ENCODE results near the gene PSMB8.

The PSMB8 gene

GRCh38 chr6:32857156-32857891, 13.5 kb upstream of the PSMB8 start:
- in situ Hi-C loops (cut with HindIII; ENCODE audit: low sequenced_read_pairs): no loop called here

GRCh38 chr6:32855467-32856174, 11.8 kb upstream of the PSMB8 start:
- in situ Hi-C loops (cut with HindIII; ENCODE audit: low sequenced_read_pairs): no loop called here

GRCh38 chr6:32854376-32855178, 10.7 kb upstream of the PSMB8 start:
- in situ Hi-C loops (cut with HindIII; ENCODE audit: low sequenced_read_pairs): no loop called here

DNA sequence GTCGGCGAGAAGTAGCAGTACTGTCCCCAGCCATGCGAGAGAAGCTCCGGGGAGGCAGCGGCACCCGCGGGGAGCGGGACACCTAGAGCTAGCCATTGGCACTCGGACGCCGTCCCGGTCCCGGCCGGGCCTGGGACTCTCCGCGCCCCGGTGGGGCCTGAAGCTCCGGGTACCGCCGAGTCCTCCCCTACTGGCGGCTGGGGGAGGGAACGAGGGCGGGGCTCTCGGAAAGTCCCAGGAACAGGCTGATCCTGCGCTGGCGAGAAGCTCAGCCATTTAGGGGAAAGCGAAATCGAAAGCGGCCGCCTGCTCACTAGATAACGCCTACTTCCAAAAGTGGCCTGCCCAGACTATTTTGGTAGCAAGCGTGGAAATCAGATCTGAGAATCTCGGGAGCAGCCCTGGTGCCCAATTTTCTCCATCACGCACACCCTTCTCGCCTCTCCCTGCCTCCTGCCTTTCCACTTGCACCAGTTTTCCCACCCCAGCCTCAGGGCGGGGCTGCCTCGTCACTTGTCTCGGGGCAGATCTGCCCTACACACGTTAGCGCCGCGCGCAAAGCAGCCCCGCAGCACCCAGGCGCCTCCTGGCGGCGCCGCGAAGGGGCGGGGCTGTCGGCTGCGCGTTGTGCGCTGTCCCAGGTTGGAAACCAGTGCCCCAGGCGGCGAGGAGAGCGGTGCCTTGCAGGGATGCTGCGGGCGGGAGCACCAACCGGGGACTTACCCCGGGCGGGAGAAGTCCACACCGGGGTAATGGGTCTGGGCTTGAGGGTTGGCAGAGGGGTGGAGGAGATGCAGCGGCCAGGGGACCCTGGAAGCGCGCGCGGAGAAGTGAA, 9.9 kb upstream of the PSMB8 start, which contains the start of the genes PSMB9 and TAP1:
TSS of gene PSMB9 (plus strand) at position 652 of the 835 bp plus-strand sequence. CDS start at position 690, 38 bp downstream.
TSS of gene TAP1 (minus strand) at position 164 of the 835 bp plus-strand sequence. CDS start at position 96, 68 bp downstream.
- in situ Hi-C loops (cut with HindIII; ENCODE audit: low sequenced_read_pairs): no loop called here

- in situ Hi-C loops (cut with HindIII; ENCODE audit: low sequenced_read_pairs): no loop called here
Observed at GRCh38 chr6:32852844-32853540, 9.1 kb upstream of the PSMB8 start.

DNA sequence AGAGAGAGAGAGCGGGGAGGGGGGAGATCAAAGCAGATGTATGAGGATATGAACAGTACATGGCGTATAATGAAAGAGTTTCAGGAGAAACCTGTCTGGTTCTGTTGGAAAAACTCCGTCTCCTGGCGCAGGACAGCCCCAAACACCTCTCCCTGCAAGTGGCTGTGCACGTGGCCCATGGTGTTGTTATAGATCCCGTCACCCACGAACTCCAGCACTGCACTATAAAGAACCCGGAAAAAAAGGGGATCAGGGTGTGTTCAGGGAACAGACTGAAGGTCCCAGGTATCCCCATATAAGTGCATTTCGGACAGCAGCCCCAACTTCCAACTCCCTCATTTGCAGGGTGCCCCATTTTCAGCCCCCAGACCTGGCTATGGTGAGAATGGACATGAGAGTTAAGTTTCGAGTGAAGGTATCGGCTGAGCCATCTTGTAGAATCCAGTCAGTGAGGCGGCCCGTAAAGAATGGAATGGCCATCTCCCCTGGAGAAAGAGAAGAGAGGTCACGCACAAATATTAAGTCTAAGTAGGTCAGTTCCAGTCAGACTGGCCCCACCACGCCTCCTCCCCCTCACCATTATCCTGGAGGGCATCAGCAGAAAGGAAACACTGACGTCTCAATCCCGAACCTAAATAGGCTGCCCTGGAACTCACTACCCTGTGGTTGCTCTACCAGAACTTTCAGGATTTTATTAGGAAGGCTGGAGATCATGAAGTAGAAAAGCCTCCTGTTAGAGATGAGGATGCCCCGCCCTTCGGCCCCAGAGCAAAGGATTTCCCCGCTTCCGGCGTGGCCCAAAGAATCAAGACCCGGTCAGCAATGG, 8.4 kb upstream of the PSMB8 start:
- in situ Hi-C loops (cut with HindIII; ENCODE audit: low sequenced_read_pairs): no loop called here

DNA sequence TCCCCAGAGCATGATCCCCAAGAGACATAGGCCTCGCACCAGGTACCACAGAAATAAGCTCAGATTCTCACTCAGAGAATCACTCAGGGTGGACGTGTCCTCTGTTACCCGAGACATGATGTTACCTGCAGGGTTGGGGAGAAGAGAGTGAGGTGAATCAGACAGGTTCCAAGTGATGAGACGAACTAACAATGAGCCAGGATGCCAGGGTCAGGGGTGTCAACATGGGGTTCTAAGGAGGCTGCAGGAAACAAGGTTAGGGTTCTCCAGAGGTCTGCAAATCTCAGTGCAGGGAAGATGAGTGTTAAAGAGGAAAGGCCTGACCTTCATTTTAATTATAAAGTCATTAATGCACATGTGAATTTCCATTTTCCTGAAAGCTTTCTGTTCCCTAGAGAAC, 7.2 kb upstream of the PSMB8 start:
- in situ Hi-C loops (cut with HindIII; ENCODE audit: low sequenced_read_pairs): no loop called here

- in situ Hi-C loops (cut with HindIII; ENCODE audit: low sequenced_read_pairs): no loop called here
Observed at GRCh38 chr6:32849126-32849525, 5.3 kb upstream of the PSMB8 start.

DNA sequence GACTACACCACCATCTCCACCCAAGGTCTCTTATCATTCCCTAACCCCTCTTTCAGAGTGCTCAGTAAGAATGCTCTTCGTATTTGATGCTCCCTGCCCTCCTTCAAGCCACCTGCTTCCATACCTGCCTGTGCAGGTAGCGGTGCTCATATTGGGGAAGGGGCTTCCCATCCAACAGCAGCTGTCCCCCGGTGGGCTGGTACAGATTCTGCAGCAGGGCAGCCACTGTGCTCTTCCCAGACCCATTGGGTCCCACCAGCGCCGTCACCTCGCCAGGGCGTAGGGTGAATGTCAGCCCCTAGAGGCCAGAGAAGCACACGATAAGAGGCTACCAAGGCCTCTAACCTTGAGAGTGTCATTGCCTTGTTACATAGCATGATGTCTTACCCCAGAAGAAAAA, 3.9 kb upstream of the PSMB8 start:
- in situ Hi-C loops (cut with HindIII; ENCODE audit: low sequenced_read_pairs): no loop called here

DNA sequence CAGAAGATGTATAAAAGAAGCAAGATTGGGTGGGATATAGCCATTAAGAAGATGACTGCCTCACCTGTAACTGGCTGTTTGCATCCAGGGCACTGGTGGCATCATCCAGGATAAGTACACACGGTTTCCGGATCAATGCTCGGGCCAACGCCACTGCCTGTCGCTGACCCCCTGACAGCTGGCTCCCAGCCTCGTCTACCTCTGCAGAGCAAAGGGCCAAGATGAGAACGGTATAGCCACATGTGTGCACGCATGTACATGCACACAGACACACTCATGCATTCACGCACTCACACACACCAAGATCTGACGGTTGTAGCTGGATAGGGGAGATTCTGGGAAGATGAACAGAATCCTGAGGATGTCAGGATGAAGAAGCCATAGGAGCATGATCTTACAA, 3.2 kb upstream of the PSMB8 start:
- in situ Hi-C loops (cut with HindIII; ENCODE audit: low sequenced_read_pairs): no loop called here

DNA sequence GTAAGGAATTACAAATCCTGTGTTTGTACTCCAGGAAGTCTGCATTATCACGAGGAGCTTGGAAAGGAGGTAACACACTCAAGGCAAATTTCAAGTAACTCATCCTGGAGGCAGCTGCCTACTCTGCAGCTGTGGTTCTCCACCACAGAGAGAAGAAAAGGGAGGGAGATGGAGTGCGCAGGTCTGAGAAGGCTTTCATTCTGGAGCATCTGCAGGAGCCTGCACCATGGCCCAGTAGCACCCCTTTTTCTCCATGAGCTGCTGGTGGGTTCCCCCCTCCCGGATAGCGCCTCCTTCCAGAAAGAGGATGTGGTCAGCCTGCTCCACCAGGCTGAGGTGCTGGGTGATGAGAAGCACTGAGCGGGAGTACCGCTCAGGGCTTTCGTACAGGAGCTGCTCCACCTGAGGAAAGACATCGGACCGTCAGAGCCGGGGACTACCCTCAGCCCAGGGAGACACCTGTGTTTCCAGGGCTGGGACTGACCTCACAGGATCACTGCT, 1.6 kb upstream of the PSMB8 start:
- in situ Hi-C loops (cut with HindIII; ENCODE audit: low sequenced_read_pairs): no loop called here

- in situ Hi-C loops (cut with HindIII; ENCODE audit: low sequenced_read_pairs): loop anchor here (5.0 kb wide), 1 partner anchor 78 kb away; no protein-coding TSS in a partner anchor
Observed at GRCh38 chr6:32844839-32845383, 1.1 kb upstream of the PSMB8 start.

DNA sequence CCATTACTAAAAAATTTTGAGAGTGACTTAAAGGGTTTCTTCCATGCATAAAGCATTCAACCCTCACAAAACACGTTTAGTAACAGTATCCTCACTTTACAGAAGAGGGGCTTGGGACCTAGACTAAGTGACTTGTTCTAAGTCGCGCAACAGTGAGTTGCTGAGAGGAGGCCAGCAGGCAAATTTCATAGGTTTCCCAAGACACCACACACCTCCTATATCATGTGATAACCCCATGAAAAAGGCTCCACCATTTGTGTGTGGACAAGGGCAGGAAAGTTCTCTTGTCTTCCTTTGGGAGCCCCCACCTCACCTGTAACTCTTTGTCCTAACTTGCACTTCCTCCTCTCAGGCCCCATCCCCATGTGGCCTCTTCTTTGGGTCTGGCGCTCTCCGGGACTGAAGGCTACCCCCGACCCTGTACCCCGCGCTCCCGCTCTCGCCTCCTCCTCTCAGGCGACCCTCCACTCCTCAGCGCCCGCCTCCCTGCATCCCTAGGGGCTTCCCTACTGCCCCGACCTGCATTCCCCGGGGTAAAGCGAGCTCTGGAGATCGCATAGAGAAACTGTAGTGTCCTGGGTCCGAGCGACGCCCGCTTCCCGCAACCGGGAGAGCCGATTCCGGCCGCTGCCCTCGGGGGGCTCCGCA, 392 bp downstream of the PSMB8 start:
- in situ Hi-C loops (cut with HindIII; ENCODE audit: low sequenced_read_pairs): loop anchor here (5.0 kb wide), 1 partner anchor 76 kb away; no protein-coding TSS in a partner anchor

DNA sequence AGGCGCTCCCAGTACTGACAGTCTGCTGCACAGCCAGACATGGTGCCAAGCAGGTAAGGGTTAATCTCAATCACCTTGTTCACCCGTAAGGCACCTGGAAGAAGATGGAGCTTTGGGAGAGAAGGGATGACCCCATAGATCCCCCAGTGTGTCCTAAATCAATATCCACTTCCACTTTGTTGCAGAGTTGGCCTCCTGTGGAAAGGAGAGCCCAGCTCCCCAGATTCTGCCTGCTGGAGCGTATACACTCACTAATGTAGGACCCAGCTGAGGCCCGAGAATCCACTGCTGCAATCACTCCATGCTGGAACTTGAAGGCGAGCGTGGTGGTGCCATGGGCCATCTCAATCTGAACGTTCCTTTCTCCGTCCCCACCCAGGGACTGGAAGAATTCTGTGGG, 1.2 kb downstream of the PSMB8 start:
- in situ Hi-C loops (cut with HindIII; ENCODE audit: low sequenced_read_pairs): loop anchor here (5.0 kb wide), 1 partner anchor 75 kb away; no protein-coding TSS in a partner anchor

DNA sequence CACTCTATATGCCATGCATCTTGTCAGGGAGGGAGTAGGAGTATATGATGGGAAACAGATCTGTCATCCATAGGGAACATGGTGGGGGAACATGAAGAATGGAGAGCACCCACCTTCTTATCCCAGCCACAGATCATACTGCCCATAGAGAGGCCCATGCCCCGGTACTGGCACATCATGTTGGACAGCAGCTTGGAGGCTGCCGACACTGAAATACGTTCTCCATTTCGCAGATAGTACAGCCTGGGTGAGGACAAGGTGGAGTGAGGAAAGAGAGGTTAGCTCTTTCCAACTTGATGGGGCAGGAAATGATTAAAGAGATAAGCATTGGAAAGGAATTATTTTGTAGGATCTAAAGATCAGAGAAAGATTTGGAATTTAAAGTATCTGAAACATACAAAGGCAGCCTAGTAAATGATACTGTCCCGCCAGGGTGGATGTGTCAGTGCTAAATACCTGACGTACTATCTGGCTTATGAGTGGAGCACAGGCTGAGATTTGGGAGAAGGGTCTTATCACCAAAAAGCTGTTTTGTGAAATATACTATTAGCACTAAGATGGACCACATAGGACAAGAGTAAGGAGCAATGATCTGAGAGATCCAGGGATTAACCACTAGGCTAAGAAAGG, 1.7 kb downstream of the PSMB8 start:
- in situ Hi-C loops (cut with HindIII; ENCODE audit: low sequenced_read_pairs): loop anchor here (5.0 kb wide), 1 partner anchor 75 kb away; no protein-coding TSS in a partner anchor

GRCh38 chr6:32840604-32841246, 3.1 kb downstream of the PSMB8 start:
- in situ Hi-C loops (cut with HindIII; ENCODE audit: low sequenced_read_pairs): loop anchor here (5.0 kb wide), 1 partner anchor 73 kb away; no protein-coding TSS in a partner anchor

- in situ Hi-C loops (cut with HindIII; ENCODE audit: low sequenced_read_pairs): no loop called here
Observed at GRCh38 chr6:32839356-32839755, 4.5 kb downstream of the PSMB8 start.

Measured in DLD1 (cell line).